Activated B cell treated with CpG ODN at 0.5 μM for 24 hours (primary cell): ENCODE results near the gene COX8C. TPM values are rescaled to one million over a fixed set of nuclear protein-coding genes. Genes with fewer than 3 reads are reported as not detected.

ENCODE experiments used
- ATAC-seq: fragments of 200-7000 bp; cut with Tn5 transposase; one replicate; pipeline ENCODE4 v1.10.0; 2021; ENCODE audit warnings: low read depth, mild to moderate bottlenecking, moderate library complexity
- CTCF ChIA-PET: fragments of 350-600 bp; sonication (Branson Sonifier 250); formaldehyde crosslinking; loops from one replicate; lab custom pipeline; 2021; ENCODE audit warnings: antibody characterized with exemption; lab: Charles Lee
- POLR2A ChIA-PET: fragments of 350-600 bp; sonication (Branson Sonifier 250); formaldehyde crosslinking; loops from one replicate; lab custom pipeline; 2021; ENCODE audit warnings: antibody characterized with exemption; lab: Charles Lee
- DNase-seq: peaks from one replicate; pipeline ENCODE4 v3.0.0; 2022
- H3K27ac Mint-ChIP-seq: one replicate; pipeline ENCODE4 v1.8.0; 2020; ENCODE audit warnings: mixed read lengths
- H3K27me3 Mint-ChIP-seq: one replicate; pipeline ENCODE4 v1.8.0; 2021; ENCODE audit warnings: mixed read lengths
- H3K36me3 Mint-ChIP-seq: one replicate; pipeline ENCODE4 v1.8.0; 2021; ENCODE audit warnings: low read depth, mixed read lengths
- H3K4me1 Mint-ChIP-seq: one replicate; pipeline ENCODE4 v1.8.0; 2021; ENCODE audit warnings: mixed read lengths
- H3K4me3 Mint-ChIP-seq: one replicate; pipeline ENCODE4 v1.8.0; 2020; ENCODE audit warnings: mild to moderate bottlenecking, mixed read lengths
- H3K9me3 Mint-ChIP-seq: one replicate; pipeline ENCODE4 v1.8.0; 2020; ENCODE audit warnings: mixed read lengths
- intact Hi-C: fragments of 100-400 bp; cut with micrococcal nuclease; formaldehyde crosslinking; loops from one replicate; pipeline ENCODE4 v1.15.1; 2024
- total RNA-seq: library from RNA; stranded (reverse); gene quantifications from 2 replicates; pipeline ENCODE4 v1.2.3, GENCODE V29; 2022
- TF ChIP-seq, protein P1 (sequence below): fragments of 200-600 bp; IDR thresholded peaks from one replicate; pipeline ENCODE4 v1.8.0; 2022; ENCODE audit warnings: antibody characterized with exemption, mild to moderate bottlenecking

The COX8C gene
- total RNA-seq, 1 donor from 2014 or later = not detected

DNA sequence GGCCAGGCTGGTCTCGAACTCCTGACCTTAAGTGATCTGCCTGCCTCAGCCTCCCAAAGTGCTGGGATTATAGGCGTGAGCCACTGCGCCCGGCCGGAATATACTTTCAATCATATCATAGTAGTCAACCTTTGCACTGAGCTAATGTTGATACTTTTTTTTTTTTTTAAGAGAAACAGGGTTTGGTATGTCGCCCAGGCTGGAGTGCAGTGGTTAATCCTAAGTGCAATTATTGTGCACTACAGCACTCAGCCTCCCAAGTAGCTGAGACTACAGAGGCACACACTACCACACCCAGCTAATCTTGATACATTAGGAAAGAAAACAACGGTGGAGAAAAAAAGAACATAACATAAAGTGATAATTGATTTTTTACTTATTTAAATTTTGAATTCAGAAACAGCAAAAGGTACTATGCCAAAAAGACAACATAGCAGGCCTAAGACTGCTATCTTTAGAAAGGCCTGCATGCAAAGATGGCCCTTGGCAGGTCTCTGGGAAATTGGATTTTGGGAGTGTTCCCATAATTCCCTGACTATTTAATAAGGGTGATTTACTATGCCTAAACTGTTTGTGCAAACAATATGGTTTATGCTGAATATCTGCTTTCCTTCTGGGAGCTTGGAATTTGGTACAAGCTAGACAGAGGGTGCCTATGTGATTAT, 29.6 kb upstream of the COX8C start:
- no peaks in the 10 kb centered on the region for H3K9me3 Mint-ChIP-seq
- H3K36me3 Mint-ChIP-seq = peaks cover 15% of the 10 kb centered on the region
- TF ChIP-seq, protein P1, sequence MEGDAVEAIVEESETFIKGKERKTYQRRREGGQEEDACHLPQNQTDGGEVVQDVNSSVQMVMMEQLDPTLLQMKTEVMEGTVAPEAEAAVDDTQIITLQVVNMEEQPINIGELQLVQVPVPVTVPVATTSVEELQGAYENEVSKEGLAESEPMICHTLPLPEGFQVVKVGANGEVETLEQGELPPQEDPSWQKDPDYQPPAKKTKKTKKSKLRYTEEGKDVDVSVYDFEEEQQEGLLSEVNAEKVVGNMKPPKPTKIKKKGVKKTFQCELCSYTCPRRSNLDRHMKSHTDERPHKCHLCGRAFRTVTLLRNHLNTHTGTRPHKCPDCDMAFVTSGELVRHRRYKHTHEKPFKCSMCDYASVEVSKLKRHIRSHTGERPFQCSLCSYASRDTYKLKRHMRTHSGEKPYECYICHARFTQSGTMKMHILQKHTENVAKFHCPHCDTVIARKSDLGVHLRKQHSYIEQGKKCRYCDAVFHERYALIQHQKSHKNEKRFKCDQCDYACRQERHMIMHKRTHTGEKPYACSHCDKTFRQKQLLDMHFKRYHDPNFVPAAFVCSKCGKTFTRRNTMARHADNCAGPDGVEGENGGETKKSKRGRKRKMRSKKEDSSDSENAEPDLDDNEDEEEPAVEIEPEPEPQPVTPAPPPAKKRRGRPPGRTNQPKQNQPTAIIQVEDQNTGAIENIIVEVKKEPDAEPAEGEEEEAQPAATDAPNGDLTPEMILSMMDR = no peak
- no peak overlapping the region for H3K4me3 Mint-ChIP-seq
- H3K4me1 Mint-ChIP-seq = peaks cover 40% of the 10 kb centered on the region
- H3K27ac Mint-ChIP-seq = no peak overlapping the region
- no peak for ATAC-seq
- ChIA-PET CTCF (no interaction called here), POLR2A (interaction anchor here (0.6 kb wide), 2 partner anchors 9 to 37 kb away, joined by 3 to 4 read pairs; no protein-coding TSS in a partner anchor)
- DNase-seq = no peak
- H3K27me3 Mint-ChIP-seq = no peaks in the 10 kb centered on the region
- intact Hi-C loops = no loop called here

DNA sequence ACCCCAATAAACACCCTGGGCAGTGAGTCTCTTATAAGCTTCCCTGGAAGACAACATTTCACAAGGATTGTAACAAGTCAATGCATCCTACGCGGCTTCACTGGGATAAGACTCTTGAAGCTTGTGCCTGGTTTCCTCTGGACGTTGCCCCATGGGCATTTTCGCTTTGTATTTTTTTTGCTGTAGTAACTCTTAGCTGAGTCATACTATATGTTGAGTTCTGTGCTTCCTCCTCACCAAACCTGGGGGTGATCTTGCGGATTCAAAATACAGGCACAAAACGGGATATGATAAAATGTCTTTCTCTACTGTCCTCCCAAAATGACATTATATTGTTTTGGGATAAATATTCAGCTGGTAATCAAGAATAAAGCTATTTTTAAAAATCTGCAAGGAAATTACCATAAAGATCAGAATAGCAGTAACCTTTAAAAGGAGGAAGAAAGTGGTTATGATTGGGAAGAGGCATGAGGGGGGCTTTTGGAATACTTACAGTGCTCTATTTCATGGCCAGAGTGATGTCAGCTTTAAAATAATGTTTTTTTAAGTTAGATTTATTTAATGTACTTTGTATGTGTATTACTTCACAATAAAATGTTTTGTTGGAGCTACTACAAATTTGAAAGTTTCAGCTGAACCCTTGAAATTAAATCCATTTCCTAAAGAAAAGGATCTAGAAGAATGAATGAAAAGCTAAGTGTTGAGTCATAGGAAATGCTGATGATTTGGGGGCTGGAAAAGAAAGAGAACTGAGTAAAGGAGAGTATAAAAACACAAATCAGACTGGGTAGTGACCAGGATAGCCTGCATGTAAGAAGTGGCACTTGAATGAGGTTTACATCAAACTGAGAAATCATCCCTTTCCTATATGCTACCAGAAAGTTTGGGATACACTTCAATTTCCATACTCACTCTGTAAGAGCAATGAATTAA, 28.8 kb upstream of the COX8C start:
- no peak for DNase-seq
- Mint-ChIP-seq H3K27me3 (no peaks in the 10 kb centered on the region), H3K4me1 (peaks cover 40% of the 10 kb centered on the region), H3K4me3 (no peak overlapping the region), H3K9me3 (no peaks in the 10 kb centered on the region), H3K36me3 (peaks cover 16% of the 10 kb centered on the region), H3K27ac (no peak overlapping the region)
- TF ChIP-seq, protein P1 = no peak
- POLR2A ChIA-PET = interaction anchor here (0.6 kb wide), 1 partner anchor 36 kb away, joined by 3 read pairs; no protein-coding TSS in a partner anchor
- no peak for ATAC-seq
- intact Hi-C loops = no loop called here
- CTCF ChIA-PET = no interaction called here

DNA sequence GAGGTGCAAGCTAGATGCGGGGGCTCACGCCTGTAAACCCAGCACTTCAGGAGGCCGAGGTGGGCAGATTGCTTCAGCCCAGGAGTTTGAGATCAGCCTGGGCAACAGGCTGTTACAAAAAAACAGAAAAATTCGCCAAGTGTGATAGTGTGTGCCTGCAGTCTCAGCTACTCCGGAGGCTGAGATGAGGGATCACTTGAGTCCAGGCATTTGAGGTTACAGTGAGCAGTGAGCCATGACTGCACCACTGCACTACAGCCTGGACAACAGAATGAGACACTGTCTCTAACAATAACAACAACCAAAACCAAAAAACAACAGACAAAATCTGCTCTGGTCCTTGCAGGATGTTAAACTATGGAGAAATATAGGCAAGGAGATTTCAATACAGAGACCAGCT, 28.1 kb upstream of the COX8C start:
- no peak overlapping the region for H3K4me3 Mint-ChIP-seq
- H3K27me3 Mint-ChIP-seq = no peaks in the 10 kb centered on the region
- TF ChIP-seq, protein P1 = no peak
- CTCF ChIA-PET = no interaction called here
- DNase-seq = no peak
- no peak for ATAC-seq
- peaks cover 23% of the 10 kb centered on the region for H3K36me3 Mint-ChIP-seq
- H3K27ac Mint-ChIP-seq = peak overlapping the region; percentile 33
- intact Hi-C loops = no loop called here
- no peaks in the 10 kb centered on the region for H3K9me3 Mint-ChIP-seq
- peaks cover 48% of the 10 kb centered on the region for H3K4me1 Mint-ChIP-seq
- POLR2A ChIA-PET = no interaction called here

DNA sequence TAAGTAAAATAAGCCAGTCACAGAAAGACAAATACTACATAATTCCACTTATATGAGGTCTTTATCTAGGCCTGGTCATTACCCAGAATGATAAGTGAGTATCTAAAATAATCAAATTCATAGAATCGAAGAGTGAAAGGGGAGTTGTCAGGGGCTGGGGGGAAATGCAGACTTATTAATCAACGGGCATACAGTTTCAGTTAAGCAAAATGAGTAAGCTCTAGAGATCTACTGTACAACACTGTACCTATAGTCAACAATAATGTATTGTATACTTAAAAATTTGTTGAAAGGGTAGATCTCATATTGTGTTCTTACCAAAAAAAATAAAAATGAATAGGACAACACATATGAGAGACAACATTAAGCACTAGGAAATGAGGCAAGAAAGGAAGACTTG, 27.5 kb upstream of the COX8C start:
- TF ChIP-seq, protein P1 = no peak
- ATAC-seq (no peak), DNase-seq (no peak)
- Mint-ChIP-seq H3K9me3 (no peaks in the 10 kb centered on the region), H3K27me3 (no peaks in the 10 kb centered on the region), H3K4me1 (peaks cover 52% of the 10 kb centered on the region), H3K4me3 (no peak overlapping the region), H3K36me3 (peaks cover 27% of the 10 kb centered on the region), H3K27ac (peak overlapping the region; percentile 26)
- POLR2A ChIA-PET = no interaction called here
- intact Hi-C loops = no loop called here
- CTCF ChIA-PET = no interaction called here

DNA sequence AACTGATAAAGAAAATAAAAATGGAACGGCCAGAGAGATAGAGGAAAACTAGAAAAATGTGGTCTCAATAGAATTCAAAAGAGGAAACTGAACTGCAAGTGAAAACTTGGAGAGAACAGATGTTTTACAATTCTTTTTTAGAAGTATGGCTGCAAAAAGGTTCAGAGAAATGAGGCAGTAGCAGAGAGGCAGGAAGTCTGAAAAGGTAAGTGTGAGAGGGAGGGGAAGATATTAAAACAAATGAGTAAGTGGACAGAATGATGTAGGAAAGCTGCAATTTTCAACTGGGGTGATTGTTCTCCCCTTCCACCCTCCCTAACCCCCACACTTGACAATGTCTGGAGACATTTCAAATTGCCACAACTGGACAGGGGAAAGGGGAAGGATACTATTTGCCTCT, 27.0 kb upstream of the COX8C start:
- Mint-ChIP-seq H3K4me1 (peaks cover 56% of the 10 kb centered on the region), H3K9me3 (no peaks in the 10 kb centered on the region), H3K27me3 (no peaks in the 10 kb centered on the region), H3K4me3 (no peak overlapping the region), H3K36me3 (peaks cover 31% of the 10 kb centered on the region), H3K27ac (peak overlapping the region; percentile 26)
- intact Hi-C loops = no loop called here
- ChIA-PET POLR2A (no interaction called here), CTCF (no interaction called here)
- no peak for ATAC-seq
- TF ChIP-seq, protein P1 = no peak
- DNase-seq = no peak
